Measurements from ENCODE around the gene FAM13C.
"Not testable (repeated sequence)": the region's sequence is repeated elsewhere in the genome, so short reads cannot be mapped to it uniquely, and the experiment has no call there.

FAM13C gene

DNA sequence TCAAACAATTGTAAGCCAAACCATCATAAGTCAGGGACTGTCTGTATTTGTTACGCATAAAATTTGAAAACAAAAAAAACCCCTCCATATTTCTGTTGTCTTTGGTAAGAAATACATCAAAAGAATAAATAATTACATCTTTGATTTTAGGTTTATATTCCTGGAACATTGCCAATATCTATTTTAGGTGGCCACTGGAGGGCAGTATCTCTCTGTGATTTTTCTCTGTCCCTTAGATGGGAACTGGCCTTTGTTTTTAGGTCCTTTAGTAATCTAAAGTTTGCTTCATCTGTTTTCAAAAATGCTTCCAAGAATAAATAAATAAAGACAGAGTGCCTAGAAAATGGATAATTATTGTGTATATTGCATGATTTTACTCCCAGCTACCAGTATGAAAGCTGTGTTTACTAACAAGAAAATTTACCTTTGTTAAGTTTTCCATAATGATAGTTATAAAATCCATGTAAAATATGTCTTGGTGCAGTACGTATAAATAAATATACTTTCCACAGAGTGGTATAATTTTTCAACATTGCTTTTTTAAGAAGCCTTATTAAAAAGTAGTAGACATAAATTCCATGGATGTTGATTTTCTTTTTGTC is 121.7 kb downstream of the FAM13C start:
- Histone ChIP-seq H3K4me3 (ENCODE audit: low read depth, low read length) (no peak overlapping the region), H3K9me3 (ENCODE audit: control insufficient read depth, insufficient read depth, low read depth, low read length) (no peaks in the 10 kb centered on the region), H3K27ac (ENCODE audit: extremely low read depth, low read depth, low read length) (no peak overlapping the region), H3K4me1 (ENCODE audit: control insufficient read depth, insufficient read depth, low read length) (no peaks in the 10 kb centered on the region), H3K36me3 (ENCODE audit: control insufficient read depth in 2 of 2, insufficient read depth in 1 of 2, low read length in 2 of 2) (no peaks in the 10 kb centered on the region)
- TF ChIP-seq ZXDB (tag by site-specific recombination; IDR thresholded peaks at IDR 0.05), result no peak
- peak; percentile 67 for TF ChIP-seq ZNF654 (tag by site-specific recombination; IDR thresholded peaks at IDR 0.05; ENCODE audit: low read depth)
- no peak for TF ChIP-seq ZBTB20 (tag by site-specific recombination; IDR thresholded peaks at IDR 0.05)
- TF ChIP-seq YY2 (tag by site-specific recombination; IDR thresholded peaks at IDR 0.05), result no peak
- TF ChIP-seq, protein P1, sequence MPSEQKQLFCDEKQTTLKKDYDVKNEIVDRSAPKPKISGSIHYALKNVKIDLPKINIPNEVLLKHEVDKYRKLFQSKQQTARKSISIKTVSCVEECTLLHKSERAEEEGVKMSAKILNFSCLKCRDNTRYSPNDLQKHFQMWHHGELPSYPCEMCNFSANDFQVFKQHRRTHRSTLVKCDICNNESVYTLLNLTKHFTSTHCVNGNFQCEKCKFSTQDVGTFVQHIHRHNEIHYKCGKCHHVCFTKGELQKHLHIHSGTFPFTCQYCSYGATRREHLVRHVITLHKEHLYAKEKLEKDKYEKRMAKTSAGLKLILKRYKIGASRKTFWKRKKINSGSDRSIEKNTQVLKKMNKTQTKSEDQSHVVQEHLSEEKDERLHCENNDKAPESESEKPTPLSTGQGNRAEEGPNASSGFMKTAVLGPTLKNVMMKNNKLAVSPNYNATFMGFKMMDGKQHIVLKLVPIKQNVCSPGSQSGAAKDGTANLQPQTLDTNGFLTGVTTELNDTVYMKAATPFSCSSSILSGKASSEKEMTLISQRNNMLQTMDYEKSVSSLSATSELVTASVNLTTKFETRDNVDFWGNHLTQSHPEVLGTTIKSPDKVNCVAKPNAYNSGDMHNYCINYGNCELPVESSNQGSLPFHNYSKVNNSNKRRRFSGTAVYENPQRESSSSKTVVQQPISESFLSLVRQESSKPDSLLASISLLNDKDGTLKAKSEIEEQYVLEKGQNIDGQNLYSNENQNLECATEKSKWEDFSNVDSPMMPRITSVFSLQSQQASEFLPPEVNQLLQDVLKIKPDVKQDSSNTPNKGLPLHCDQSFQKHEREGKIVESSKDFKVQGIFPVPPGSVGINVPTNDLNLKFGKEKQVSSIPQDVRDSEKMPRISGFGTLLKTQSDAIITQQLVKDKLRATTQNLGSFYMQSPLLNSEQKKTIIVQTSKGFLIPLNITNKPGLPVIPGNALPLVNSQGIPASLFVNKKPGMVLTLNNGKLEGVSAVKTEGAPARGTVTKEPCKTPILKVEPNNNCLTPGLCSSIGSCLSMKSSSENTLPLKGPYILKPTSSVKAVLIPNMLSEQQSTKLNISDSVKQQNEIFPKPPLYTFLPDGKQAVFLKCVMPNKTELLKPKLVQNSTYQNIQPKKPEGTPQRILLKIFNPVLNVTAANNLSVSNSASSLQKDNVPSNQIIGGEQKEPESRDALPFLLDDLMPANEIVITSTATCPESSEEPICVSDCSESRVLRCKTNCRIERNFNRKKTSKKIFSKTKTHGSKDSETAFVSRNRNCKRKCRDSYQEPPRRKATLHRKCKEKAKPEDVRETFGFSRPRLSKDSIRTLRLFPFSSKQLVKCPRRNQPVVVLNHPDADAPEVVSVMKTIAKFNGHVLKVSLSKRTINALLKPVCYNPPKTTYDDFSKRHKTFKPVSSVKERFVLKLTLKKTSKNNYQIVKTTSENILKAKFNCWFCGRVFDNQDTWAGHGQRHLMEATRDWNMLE (tag by site-specific recombination; conservative IDR thresholded peaks at IDR 0.05; ENCODE audit: low read depth), result no peak
- 0 out of 2 replicates have a peak, but pooled peaks have one; percentile 16 for TF ChIP-seq ZBTB8A (tag by site-specific recombination; IDR thresholded peaks at IDR 0.05)
- TF ChIP-seq ZNF664 (tag by site-specific recombination; IDR thresholded peaks at IDR 0.05), result no peak
- TF ChIP-seq ZNF660 (tag by site-specific recombination; IDR thresholded peaks at IDR 0.05), result peak; percentile 74; the same call in 1 of the 2 replicates
- no peak for TF ChIP-seq ZNF394 (tag by site-specific recombination; IDR thresholded peaks at IDR 0.05; ENCODE audit: borderline replicate concordance)
- TF ChIP-seq GLIS2 (tag by site-specific recombination; IDR thresholded peaks at IDR 0.05), result no peak
- 0 out of 2 replicates have a peak, but pooled peaks have one; percentile 34 for TF ChIP-seq ZNF626 (tag by site-specific recombination; IDR thresholded peaks at IDR 0.05)
- 0 out of 2 replicates have a peak, but pooled peaks have one; percentile 8 for TF ChIP-seq ZNF549 (tag by site-specific recombination; IDR thresholded peaks at IDR 0.05)
- TF ChIP-seq, protein P2, sequence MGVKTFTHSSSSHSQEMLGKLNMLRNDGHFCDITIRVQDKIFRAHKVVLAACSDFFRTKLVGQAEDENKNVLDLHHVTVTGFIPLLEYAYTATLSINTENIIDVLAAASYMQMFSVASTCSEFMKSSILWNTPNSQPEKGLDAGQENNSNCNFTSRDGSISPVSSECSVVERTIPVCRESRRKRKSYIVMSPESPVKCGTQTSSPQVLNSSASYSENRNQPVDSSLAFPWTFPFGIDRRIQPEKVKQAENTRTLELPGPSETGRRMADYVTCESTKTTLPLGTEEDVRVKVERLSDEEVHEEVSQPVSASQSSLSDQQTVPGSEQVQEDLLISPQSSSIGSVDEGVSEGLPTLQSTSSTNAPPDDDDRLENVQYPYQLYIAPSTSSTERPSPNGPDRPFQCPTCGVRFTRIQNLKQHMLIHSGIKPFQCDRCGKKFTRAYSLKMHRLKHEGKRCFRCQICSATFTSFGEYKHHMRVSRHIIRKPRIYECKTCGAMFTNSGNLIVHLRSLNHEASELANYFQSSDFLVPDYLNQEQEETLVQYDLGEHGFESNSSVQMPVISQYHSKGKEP (tag by site-specific recombination; IDR thresholded peaks at IDR 0.05), result peak; percentile 49; the same call in 1 of the 2 replicates
- no peak for TF ChIP-seq ZNF274 (IDR thresholded peaks at IDR 0.05; ENCODE audit: low read length)
- TF ChIP-seq ZNF274 (tag by site-specific recombination; IDR thresholded peaks at IDR 0.05; ENCODE audit: borderline replicate concordance), result no peak
- peak; percentile 29; the same call in 1 of the 2 replicates for TF ChIP-seq ZSCAN30 (tag by site-specific recombination; IDR thresholded peaks at IDR 0.05)
- 0 out of 2 replicates have a peak, but pooled peaks have one; percentile 60 for TF ChIP-seq ZNF561 (tag by site-specific recombination; IDR thresholded peaks at IDR 0.05; ENCODE audit: borderline replicate concordance)
- no peak for TF ChIP-seq ZIC2 (tag by site-specific recombination; IDR thresholded peaks at IDR 0.05)
- 0 out of 2 replicates have a peak, but pooled peaks have one; percentile 13 for TF ChIP-seq TCF7L2 (IDR thresholded peaks at IDR 0.05; ENCODE audit: borderline replicate concordance, low read depth, low read length)
- ChIA-PET CTCF (interaction anchor here (0.6 to 2.8 kb wide), 14 partner anchors 15 to 826 kb away, joined by 3 to 28 read pairs (median 3); no protein-coding TSS in a partner anchor), POLR2A (no interaction called here)

DNA sequence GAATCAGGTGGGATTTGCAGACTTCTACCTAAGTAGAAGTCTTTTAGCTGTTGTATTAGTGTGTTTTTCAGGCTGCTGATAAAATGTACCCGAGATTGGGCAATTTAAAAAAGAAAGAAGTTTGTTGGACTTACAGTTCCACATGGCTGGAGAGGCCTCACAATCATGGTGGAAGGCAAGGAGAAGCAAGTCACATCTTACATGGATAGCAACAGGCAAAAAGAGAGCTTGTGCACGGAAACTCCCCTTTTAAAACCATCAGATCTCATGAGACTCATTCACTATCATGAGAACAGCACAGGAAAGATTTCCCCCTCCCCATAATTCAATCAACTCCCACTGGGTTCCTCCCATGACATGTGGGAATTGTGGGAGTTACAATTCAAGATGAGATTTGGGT is 123.2 kb downstream of the FAM13C start:
- H3K4me3 ChIP-seq (ENCODE audit: low read depth, low read length); POLR2A ChIA-PET; H3K36me3 ChIP-seq (ENCODE audit: control insufficient read depth in 2 of 2, insufficient read depth in 1 of 2, low read length in 2 of 2); H3K27ac ChIP-seq (ENCODE audit: extremely low read depth, low read depth, low read length); H3K4me1 ChIP-seq (ENCODE audit: control insufficient read depth, insufficient read depth, low read length); H3K9me3 ChIP-seq (ENCODE audit: control insufficient read depth, insufficient read depth, low read depth, low read length): not testable (repeated sequence)
- TF ChIP-seq SETDB1 (IDR thresholded peaks at IDR 0.05; ENCODE audit: insufficient read length, low read length), result peak; percentile 15
- CTCF ChIA-PET, result interaction anchor here (0.6 to 2.8 kb wide), 6 partner anchors 268 to 596 kb away, joined by 3 to 28 read pairs (median 6); no protein-coding TSS in a partner anchor

Measured in HEK293 (cell line).